SK-N-MC (cell line): ENCODE measurements around the gene ARHGEF2.
A peak's percentile ranks its signal among the peaks of the same experiment; 100 is the strongest.

ENCODE experiments used
- DNase-seq: peaks from one replicate; pipeline ENCODE4 v3.0.0-alpha.2; 2011; ENCODE audit warnings: low read depth, low spot score
- H3K27ac ChIP-seq: fragments of 200-600 bp; sonication (generic); 2 replicates; pipeline ENCODE4 v1.5.1; 2016; ENCODE audit warnings: mixed run types
- H3K36me3 ChIP-seq: fragments of 200-600 bp; sonication (generic); 2 replicates; pipeline ENCODE4 v1.6.1; 2017; ENCODE audit warnings: antibody characterized with exemption, low read length, mixed read lengths; ENCODE audit not compliant: insufficient read depth
- H3K4me3 ChIP-seq: fragments of 200-600 bp; sonication (generic); 2 replicates; pipeline ENCODE4 v1.5.1; 2016
- H3K9ac ChIP-seq: fragments of 200-600 bp; sonication (generic); 2 replicates; pipeline ENCODE4 v1.8.0; 2017; ENCODE audit warnings: mixed run types, mixed read lengths; ENCODE audit not compliant: insufficient read length
- H3K9me3 ChIP-seq: fragments of 200-600 bp; sonication (generic); 2 replicates; pipeline ENCODE4 v1.6.1; 2017; ENCODE audit warnings: low read depth, mild to moderate bottlenecking, antibody characterized with exemption, low read length, moderate library complexity, mixed read lengths
- EZH2 ChIP-seq: fragments of 200-600 bp; sonication (generic); IDR thresholded peaks from one replicate; pipeline ENCODE4 v1.6.1; 2017; ENCODE audit warnings: antibody characterized with exemption
- FOXP2 ChIP-seq: optimal IDR thresholded peaks from 2 replicates; pipeline ENCODE3; 2011; ENCODE audit warnings: mild to moderate bottlenecking, moderate library complexity; ENCODE audit not compliant: insufficient read depth; ENCODE audit errors: extremely low read length, control extremely low read depth
- POLR2AphosphoS5 ChIP-seq: IDR thresholded peaks from 2 replicates; pipeline ENCODE4 v1.6.1; 2012; ENCODE audit warnings: mild to moderate bottlenecking, low read depth, low read length, borderline replicate concordance

The ARHGEF2 gene

DNA sequence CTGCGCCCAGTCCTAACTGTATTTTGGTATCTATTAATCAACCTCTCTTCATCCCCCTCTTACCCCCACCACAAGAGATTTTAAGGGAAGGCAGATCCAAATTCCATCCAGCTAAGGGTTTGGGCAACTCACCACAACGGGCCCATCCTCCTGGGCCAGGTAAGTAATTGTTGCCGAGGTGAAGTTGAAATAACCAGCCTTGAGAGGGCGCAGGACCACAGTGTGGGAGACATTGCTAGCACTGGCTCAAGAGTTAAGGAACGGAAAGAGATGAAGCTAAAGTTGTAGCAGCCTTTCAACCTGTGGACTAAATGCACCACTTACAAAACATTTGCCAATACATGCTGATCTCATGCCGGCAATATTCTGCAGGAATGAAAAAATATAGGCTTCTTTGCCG, 36.5 kb upstream of the ARHGEF2 start:
- no peak overlapping the region for H3K4me3 ChIP-seq
- H3K27ac ChIP-seq, result no peak overlapping the region
- TF ChIP-seq EZH2, result no peak
- TF ChIP-seq POLR2AphosphoS5, result no peak
- no peak for TF ChIP-seq FOXP2
- H3K9ac ChIP-seq, result no peak overlapping the region
- no peak for DNase-seq
- no peaks in the 10 kb centered on the region for H3K9me3 ChIP-seq
- H3K36me3 ChIP-seq, result peaks cover 83% of the 10 kb centered on the region

DNA sequence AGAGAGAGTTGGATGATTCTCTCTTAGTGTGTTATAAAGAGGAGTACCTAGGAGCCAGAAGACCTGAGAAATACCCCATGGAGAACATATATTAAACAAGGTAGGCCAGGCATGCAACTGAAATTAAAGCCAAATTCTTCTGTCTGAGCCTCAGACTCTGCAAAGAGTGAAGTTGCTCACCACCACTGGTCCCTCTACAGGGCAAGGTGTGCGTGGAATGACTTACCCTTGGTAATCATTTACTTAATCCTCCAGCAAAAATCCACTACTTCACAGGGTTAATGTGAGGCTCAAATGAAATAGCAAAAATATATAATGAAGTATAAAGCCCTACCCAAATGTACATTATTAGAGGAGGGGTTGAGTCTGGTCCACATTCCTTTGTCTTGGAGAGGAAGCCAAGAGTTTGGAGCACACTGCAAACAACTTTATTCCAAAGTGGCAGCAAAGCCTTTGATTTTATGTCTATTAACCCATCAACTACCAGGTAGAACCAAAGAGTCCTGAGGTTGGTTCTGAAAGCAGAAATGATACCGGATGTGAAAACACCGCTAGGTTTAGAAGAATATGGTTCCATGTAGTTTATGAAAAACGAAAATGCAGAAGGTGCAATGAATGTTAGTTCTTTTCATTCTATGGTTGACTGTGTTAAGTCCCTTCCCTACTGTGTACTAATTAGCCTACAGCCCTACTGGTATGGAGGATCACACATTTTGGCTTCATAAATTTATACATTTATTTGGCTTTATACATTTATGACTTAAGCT, 33.9 kb upstream of the ARHGEF2 start:
- H3K36me3 ChIP-seq, result peaks cover 74% of the 10 kb centered on the region
- no peak overlapping the region for H3K27ac ChIP-seq
- no peaks in the 10 kb centered on the region for H3K9me3 ChIP-seq
- no peak for DNase-seq
- no peak overlapping the region for H3K9ac ChIP-seq
- H3K4me3 ChIP-seq, result no peak overlapping the region
- no peak for TF ChIP-seq POLR2AphosphoS5
- no peak for TF ChIP-seq EZH2
- TF ChIP-seq FOXP2, result no peak

DNA sequence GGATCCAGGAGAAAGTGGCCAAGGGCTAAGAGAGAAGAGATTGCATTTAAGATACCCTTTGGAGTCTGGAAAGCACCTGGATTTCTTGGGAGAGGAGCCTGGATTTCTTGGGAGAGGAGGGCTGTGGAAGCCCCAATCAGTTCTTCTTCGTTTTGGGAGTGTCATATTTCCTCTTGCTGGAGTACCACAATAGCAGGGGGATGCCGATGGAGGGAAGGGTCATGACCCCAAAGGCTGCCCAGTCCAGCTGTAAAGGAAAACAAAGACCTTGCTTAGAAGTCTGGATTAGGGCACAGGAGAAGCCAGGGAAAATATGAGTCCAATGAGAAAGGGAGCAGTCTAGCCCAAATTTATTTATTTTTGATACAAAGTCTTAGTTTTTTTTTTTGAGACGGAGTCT, 31.1 kb upstream of the ARHGEF2 start:
- H3K27ac ChIP-seq, result peak overlapping the region; percentile 57
- H3K4me3 ChIP-seq, result no peak overlapping the region
- peaks cover 51% of the 10 kb centered on the region for H3K36me3 ChIP-seq
- H3K9me3 ChIP-seq, result no peaks in the 10 kb centered on the region
- TF ChIP-seq POLR2AphosphoS5, result no peak
- no peak for TF ChIP-seq FOXP2
- no peak for TF ChIP-seq EZH2
- H3K9ac ChIP-seq, result no peak overlapping the region
- no peak for DNase-seq

DNA sequence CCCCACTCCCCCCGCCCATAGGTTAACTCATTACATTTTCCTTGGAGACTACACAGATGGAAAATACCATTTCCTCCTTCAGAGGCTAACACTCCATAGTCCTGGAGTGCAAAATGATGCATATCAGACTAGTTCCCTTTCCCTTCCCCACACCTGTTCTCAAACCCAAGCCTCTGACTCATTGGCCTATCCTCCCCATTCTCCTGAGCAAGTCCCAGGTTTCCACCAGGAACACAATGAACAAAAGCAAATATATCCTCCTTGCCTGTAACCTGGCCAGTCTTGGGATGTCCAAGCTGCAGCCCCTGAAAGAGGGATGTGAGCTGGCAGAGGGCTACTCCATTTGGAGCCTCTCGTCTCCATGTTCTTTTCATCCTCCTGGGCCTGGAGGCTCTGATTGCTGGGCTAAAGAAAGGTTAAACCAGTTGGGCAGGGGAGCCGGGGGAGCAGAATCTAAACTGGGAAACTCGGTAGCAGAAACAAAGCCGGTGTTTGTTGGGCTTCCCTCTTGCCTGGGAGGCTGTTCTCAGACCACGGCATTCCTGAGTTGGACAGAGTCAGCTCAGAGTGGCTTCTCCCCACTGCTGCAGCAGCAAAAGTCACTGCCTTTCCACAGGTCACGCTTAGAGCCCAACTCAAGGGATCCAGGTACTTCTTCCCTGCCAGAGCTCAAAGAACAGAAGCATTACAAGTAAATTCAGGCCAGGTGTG, 28.5 kb upstream of the ARHGEF2 start:
- TF ChIP-seq POLR2AphosphoS5, result no peak
- TF ChIP-seq EZH2, result no peak
- TF ChIP-seq FOXP2, result no peak
- Histone ChIP-seq H3K36me3 (peaks cover 27% of the 10 kb centered on the region), H3K4me3 (no peak overlapping the region), H3K9ac (no peak overlapping the region), H3K9me3 (no peaks in the 10 kb centered on the region), H3K27ac (no peak overlapping the region)
- no peak for DNase-seq

DNA sequence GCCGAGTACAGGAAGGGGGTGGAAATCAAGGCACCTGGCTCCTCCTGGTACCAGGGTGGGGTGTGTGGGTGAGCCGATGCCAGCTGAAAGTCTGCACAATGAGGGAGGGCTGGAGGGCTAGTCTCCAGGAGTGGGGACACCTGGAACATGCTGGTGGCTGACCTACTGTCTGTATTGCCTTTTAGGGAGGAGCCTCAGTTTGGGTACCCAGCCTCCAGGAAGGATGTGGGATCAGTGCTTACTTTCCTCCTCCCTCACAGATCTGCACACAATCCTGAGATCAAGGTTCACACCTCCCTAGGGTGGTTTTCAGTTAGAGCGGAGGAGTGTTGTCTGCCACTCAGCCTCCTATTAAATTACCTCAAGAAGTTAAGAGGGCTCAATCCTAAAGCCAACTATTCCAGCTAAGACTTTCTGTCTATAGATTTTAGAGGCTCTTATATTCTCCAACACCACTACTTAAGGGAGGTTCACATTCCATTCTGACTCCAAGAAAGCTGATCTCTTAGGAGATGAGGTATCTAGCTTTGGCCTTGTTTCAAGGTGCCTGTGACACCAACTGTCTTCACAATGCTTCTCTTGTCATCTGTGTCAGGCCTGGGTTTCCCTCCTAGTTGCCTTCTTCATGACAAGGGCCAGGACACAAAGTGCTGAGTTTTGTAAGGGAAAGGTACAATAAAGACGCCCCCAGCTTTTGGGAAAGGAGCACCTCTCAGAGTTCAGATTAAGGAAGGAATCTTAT, 26.7 kb upstream of the ARHGEF2 start:
- Histone ChIP-seq H3K4me3 (no peak overlapping the region), H3K27ac (no peak overlapping the region), H3K9me3 (no peaks in the 10 kb centered on the region), H3K36me3 (peaks cover 12% of the 10 kb centered on the region), H3K9ac (no peak overlapping the region)
- DNase-seq, result no peak
- TF ChIP-seq POLR2AphosphoS5 (no peak), FOXP2 (no peak), EZH2 (no peak)

DNA sequence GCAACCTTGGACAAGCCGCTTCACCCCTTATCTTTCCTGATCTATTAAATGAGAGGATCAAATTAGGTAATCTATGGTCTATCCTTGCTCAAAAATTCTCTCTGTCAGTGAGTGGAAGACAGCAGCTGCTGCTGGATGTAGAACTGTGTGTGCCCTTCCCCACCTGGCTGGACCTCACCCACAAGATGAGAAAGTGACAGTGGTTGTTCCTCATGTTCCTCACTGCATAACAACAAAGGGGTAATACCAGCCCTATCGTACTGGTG, 25.5 kb upstream of the ARHGEF2 start:
- TF ChIP-seq POLR2AphosphoS5 (no peak), EZH2 (no peak), FOXP2 (no peak)
- no peak for DNase-seq
- H3K36me3 ChIP-seq, result peaks cover 4% of the 10 kb centered on the region
- H3K9ac ChIP-seq, result no peak overlapping the region
- no peaks in the 10 kb centered on the region for H3K9me3 ChIP-seq
- H3K27ac ChIP-seq, result no peak overlapping the region
- H3K4me3 ChIP-seq, result no peak overlapping the region

DNA sequence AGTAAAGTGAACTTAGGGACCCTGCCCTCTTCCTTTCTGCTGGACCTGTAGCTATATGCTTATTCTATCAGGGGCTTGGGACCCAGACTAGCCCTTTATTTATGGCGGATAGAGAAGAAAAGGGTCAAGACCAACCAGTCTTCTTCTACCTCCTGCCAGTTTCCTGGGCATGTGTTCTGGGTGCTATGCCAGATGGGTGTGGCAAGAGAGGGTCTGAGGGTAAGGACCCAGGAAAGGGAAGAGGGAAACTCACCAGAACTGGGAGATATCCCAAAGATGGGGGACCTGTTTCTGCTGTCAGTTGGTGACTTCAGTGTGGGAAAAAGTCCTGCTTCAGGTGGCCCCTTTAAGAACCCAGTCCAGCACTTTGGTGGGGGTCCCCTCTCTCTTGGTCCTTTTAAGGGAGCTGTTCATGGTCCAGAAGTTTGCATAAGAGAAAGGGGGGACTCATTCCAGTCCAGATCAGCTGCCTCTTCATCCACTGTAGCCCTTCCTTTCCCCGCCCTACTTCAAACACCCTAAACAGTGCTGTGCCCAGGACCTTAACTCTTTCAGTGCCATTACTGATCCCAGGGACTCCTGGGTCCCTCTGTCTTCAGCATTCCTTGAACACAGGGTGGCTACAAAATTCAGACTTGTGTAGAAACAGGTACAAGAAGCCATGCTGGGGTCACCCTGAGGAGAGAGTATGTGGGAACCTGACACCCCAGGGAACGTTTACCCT, 24.0 kb upstream of the ARHGEF2 start:
- no peak overlapping the region for H3K27ac ChIP-seq
- no peaks in the 10 kb centered on the region for H3K36me3 ChIP-seq
- H3K4me3 ChIP-seq, result no peak overlapping the region
- H3K9me3 ChIP-seq, result no peaks in the 10 kb centered on the region
- no peak overlapping the region for H3K9ac ChIP-seq
- TF ChIP-seq POLR2AphosphoS5 (no peak), EZH2 (no peak), FOXP2 (no peak)
- no peak for DNase-seq
